NCI-H526 (cell line): ENCODE measurements around the gene TTLL11.

Experiments
- DNase-seq, 2 experiments: peaks; one replicate each; lab custom pipeline; 2025; lab: John Stamatoyannopoulos, UW

Gene TTLL11

GRCh38 chr9:121773286-121773953 lies 319.7 kb downstream of the TTLL11 start:
- DNase-seq = no peak

GRCh38 chr9:121772600-121773285 lies 320.4 kb downstream of the TTLL11 start:
- no peak for DNase-seq
